Fibroblast of pulmonary artery (primary cell): Measurements from ENCODE around the gene UBL3.

ENCODE experiments used
- DNase-seq: peaks from one replicate; pipeline ENCODE4 v3.0.0-alpha.2; 2010; ENCODE audit warnings: low read depth
- H3K4me3 ChIP-seq: replicated peaks from 2 replicates; pipeline ENCODE4 v1.5.1; 2011; ENCODE audit warnings: low read depth, mild to moderate bottlenecking, control low read depth, low read length, moderate library complexity
- CTCF ChIP-seq: IDR thresholded peaks from 2 replicates; pipeline ENCODE4 v1.5.1; 2011; ENCODE audit warnings: mild to moderate bottlenecking, control low read depth, low read length, inconsistent platforms; ENCODE audit errors: missing control alignments

UBL3 gene

GRCh38 chr13:29844441-29844840, 6.0 kb downstream of the UBL3 start:
- no peak for TF ChIP-seq CTCF
- DNase-seq = no peak
- no peak overlapping the region for H3K4me3 ChIP-seq

GRCh38 chr13:29840585-29840984, 9.8 kb downstream of the UBL3 start:
- no peak for DNase-seq
- H3K4me3 ChIP-seq = no peak overlapping the region
- TF ChIP-seq CTCF = no peak

- H3K4me3 ChIP-seq = no peak overlapping the region
- TF ChIP-seq CTCF = no peak
- no peak for DNase-seq
Observed at GRCh38 chr13:29835280-29836061, 14.9 kb downstream of the UBL3 start.

- H3K4me3 ChIP-seq = no peak overlapping the region
- DNase-seq = no peak
- no peak for TF ChIP-seq CTCF
Observed at GRCh38 chr13:29832761-29833298, 17.6 kb downstream of the UBL3 start.

GRCh38 chr13:29830000-29830399, 20.4 kb downstream of the UBL3 start:
- DNase-seq = no peak
- TF ChIP-seq CTCF = no peak
- no peak overlapping the region for H3K4me3 ChIP-seq

- no peak overlapping the region for H3K4me3 ChIP-seq
- TF ChIP-seq CTCF = no peak
- DNase-seq = no peak
Observed at GRCh38 chr13:29819143-29819542, 31.3 kb downstream of the UBL3 start.
